A549 (cell line): Measurements from ENCODE around the gene SHANK2. TPM values are rescaled to one million over a fixed set of nuclear protein-coding genes. Genes with fewer than 3 reads are reported as not detected.

Experiments used
- ATAC-seq, 2 experiments: fragments of 200-7000 bp in 1 of 2; fragments of >200 bp in 1 of 2; cut with Nextera tagmentation in 1 of 2; cut with Tn5 transposase in 1 of 2; 3 replicates each; pipeline versions ENCODE4 v1.8.0 to v1.9.1; 2018 to 2020; ENCODE audit warnings: mild to moderate bottlenecking in 1 of 2, moderate library complexity in 1 of 2
- CTCF ChIA-PET: fragments of 300-600 bp; sonication (Branson Sonifier 250); formaldehyde crosslinking; extraction: SDS; loops from one replicate; lab custom pipeline; 2021; ENCODE audit warnings: antibody characterized with exemption, inconsistent platforms; lab: Yijun Ruan, JAX
- POLR2A ChIA-PET: fragments of 350-600 bp; formaldehyde crosslinking; extraction: SDS; loops from one replicate; lab custom pipeline; 2021; ENCODE audit warnings: antibody characterized with exemption, inconsistent platforms; lab: Yijun Ruan, JAX
- DNase-seq, 2 experiments: peaks; one replicate each; pipeline versions ENCODE4 v3.0.0 to v3.0.0-alpha.2; 2011 to 2016; ENCODE audit warnings: low read depth in 1 of 2, low spot score in 1 of 2
- FAIRE-seq: peaks from 2 replicates; lab custom pipeline; 2011; peaks lifted over from hg19 to GRCh38; lab: Jason Lieb, UNC
- H3K27ac ChIP-seq, 2 experiments: fragments of >200 bp; sonication (Bioruptor Twin); formaldehyde crosslinking; 3 replicates each; pipeline ENCODE4 v1.5.1; 2016 to 2017
- H3K4me1 ChIP-seq: fragments of >200 bp; sonication (Bioruptor Twin); formaldehyde crosslinking; 3 replicates; pipeline ENCODE4 v1.6.1; 2016
- H3K4me2 ChIP-seq: fragments of >200 bp; sonication (Bioruptor Twin); formaldehyde crosslinking; 3 replicates; pipeline ENCODE4 v1.6.1; 2016
- H3K4me3 ChIP-seq: fragments of >200 bp; sonication (Bioruptor Twin); formaldehyde crosslinking; 3 replicates; pipeline ENCODE4 v1.5.1; 2016
- H3K9me3 ChIP-seq: fragments of >200 bp; sonication (Bioruptor Twin); formaldehyde crosslinking; 3 replicates; pipeline ENCODE4 v1.6.1; 2016
- CBX2 ChIP-seq: fragments of 200-600 bp; sonication (generic); IDR thresholded peaks from 2 replicates; pipeline ENCODE4 v1.6.1; 2016; ENCODE audit warnings: low read depth, mild to moderate bottlenecking, borderline replicate concordance
- CBX8 ChIP-seq: fragments of 200-600 bp; sonication (generic); IDR thresholded peaks from 2 replicates; pipeline ENCODE4 v1.6.1; 2016
- CEBPB ChIP-seq, 2 experiments: fragments of >200 bp in 1 of 2; sonication (Bioruptor Twin) in 1 of 2; formaldehyde crosslinking in 1 of 2; IDR thresholded peaks; 2 replicates each; pipeline ENCODE4 v1.6.1; 2012 to 2016
- CHD4 ChIP-seq: fragments of 200-600 bp; sonication (generic); IDR thresholded peaks from 2 replicates; pipeline ENCODE4 v1.6.1; 2016; ENCODE audit warnings: antibody characterized with exemption, mild to moderate bottlenecking, borderline replicate concordance
- HEYL ChIP-seq: fragments of 250-450 bp; sonication (Bioruptor Pico); IDR thresholded peaks from 2 replicates; pipeline ENCODE4 v1.8.0; 2021; ENCODE audit warnings: mild to moderate bottlenecking, moderate library complexity
- HMGXB4 ChIP-seq: fragments of 250-450 bp; sonication (Bioruptor Pico); IDR thresholded peaks from 2 replicates; pipeline ENCODE4 v1.5.0; 2021; ENCODE audit warnings: mild to moderate bottlenecking, moderate library complexity, borderline replicate concordance
- MAFK ChIP-seq: fragments of 450-650 bp; IDR thresholded peaks from 2 replicates; pipeline ENCODE4 v1.6.1; 2014; ENCODE audit not compliant: partially characterized antibody
- NPAS2 ChIP-seq: fragments of 250-450 bp; sonication (Bioruptor Pico); IDR thresholded peaks from 2 replicates; pipeline ENCODE4 v1.8.0; 2022; ENCODE audit warnings: mild to moderate bottlenecking, moderate library complexity, borderline replicate concordance
- NR3C1 ChIP-seq: fragments of >200 bp; sonication (Bioruptor Twin); formaldehyde crosslinking; IDR thresholded peaks from 3 replicates; pipeline ENCODE4 v1.6.1; 2017
- RARB ChIP-seq: fragments of 250-450 bp; sonication (Bioruptor Pico); IDR thresholded peaks from 2 replicates; pipeline ENCODE4 v1.8.0; 2021; ENCODE audit warnings: mild to moderate bottlenecking, moderate library complexity
- RCOR1 ChIP-seq: fragments of 150-350 bp; IDR thresholded peaks from 2 replicates; pipeline ENCODE4 v1.6.1; 2014; ENCODE audit warnings: antibody characterized with exemption, low read length, low read depth
- RFX5 ChIP-seq: fragments of 450-650 bp; IDR thresholded peaks from 2 replicates; pipeline ENCODE4 v1.7.1; 2014; ENCODE audit warnings: antibody characterized with exemption, mild to moderate bottlenecking, moderate library complexity
- TFCP2L1 ChIP-seq: fragments of 250-450 bp; sonication (Bioruptor Pico); IDR thresholded peaks from 2 replicates; pipeline ENCODE4 v1.5.0; 2021; ENCODE audit warnings: mild to moderate bottlenecking
- ZC3H11A ChIP-seq: fragments of 450-650 bp; IDR thresholded peaks from 2 replicates; pipeline ENCODE4 v1.6.1; 2014; ENCODE audit warnings: antibody characterized with exemption, mild to moderate bottlenecking
- WGBS: methylation state at CpG from one replicate; pipeline ENCODE4 v1.1.6; 2017; ENCODE audit errors: missing lambda C conversion rate; 5-methylcytosine and 5-hydroxymethylcytosine counted together
- polyA plus RNA-seq, 4 experiments: library from polyadenylated mRNA; depleted of rRNA in 3 of 4; stranded (reverse); fragments of >200 nt; fragmentation: RNase III in 1 of 4; extraction: RNeasy Plus Mini Kit Qiagen cat#74134 plus additional on column Dnase treatment in 1 of 4; gene quantifications; 2 replicates in 3 of 4; 3 replicates in 1 of 4; pipeline ENCODE4 v1.2.3, GENCODE V29; 2011 to 2017
- TF ChIP-seq, protein P1 (sequence below): IDR thresholded peaks from 2 replicates; pipeline ENCODE4 v1.6.1; 2012
- TF ChIP-seq, protein P2 (sequence below): IDR thresholded peaks from 2 replicates; pipeline ENCODE4 v1.6.1; 2012
- TF ChIP-seq, protein P3 (sequence below): fragments of 450-650 bp; IDR thresholded peaks from 2 replicates; pipeline ENCODE4 v1.6.1; 2014; ENCODE audit warnings: antibody characterized with exemption

Gene SHANK2
- polyA plus RNA-seq, 2 of the 4 experiments (the other 2 are of a cell fraction) = 5.3 to 7.6 TPM

GRCh38 chr11:71267807-71268421, 15.5 kb upstream of the SHANK2 start:
- no peak for FAIRE-seq
- H3K4me1 ChIP-seq = peaks cover 27% of the 10 kb centered on the region
- POLR2A ChIA-PET = no interaction called here

DNA sequence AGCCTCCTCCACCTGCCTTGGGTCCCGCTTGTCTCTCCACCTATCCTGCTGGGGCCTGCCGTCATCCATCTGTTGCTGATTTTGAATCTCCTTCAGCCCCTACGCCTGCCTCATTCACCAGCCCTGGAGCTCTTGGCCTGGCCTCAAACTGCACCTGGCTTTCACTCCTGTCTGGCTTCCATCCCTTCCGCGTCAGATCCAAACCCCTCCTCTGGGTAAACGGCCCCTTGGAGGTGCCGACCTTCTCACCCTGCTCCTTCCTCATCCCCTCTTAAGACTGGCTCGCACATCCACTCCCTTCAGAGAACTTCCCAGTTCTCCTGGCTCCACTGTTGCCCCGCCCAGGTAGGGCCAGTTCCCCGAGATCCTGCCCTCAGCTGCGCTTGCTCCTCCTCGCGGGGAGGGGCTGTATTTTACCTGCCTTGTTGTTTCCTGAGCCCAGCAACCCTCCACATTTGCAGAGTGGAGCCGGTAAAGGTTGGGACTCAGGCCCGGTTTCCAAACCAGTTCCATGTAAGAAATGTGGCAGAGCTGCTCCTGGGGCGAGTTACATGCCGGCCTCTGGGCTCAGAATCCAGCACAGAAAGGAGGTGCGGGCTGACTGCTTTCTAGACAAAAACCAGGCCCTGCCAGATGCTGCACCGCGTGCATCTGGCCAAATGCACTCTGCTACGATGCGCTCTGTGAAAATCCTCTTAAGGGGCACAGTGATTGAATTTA, 13.9 kb upstream of the SHANK2 start:
- TF ChIP-seq HMGXB4 (CRISPR knock-in tag) (no peak), NR3C1 (no peak), HEYL (CRISPR knock-in tag) (no peak), CEBPB (IDR thresholded peaks at IDR 0.05) (no peak), CBX2 (no peak)
- TF ChIP-seq, protein P1, sequence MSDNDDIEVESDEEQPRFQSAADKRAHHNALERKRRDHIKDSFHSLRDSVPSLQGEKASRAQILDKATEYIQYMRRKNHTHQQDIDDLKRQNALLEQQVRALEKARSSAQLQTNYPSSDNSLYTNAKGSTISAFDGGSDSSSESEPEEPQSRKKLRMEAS = no peak
- TF ChIP-seq, protein P2, sequence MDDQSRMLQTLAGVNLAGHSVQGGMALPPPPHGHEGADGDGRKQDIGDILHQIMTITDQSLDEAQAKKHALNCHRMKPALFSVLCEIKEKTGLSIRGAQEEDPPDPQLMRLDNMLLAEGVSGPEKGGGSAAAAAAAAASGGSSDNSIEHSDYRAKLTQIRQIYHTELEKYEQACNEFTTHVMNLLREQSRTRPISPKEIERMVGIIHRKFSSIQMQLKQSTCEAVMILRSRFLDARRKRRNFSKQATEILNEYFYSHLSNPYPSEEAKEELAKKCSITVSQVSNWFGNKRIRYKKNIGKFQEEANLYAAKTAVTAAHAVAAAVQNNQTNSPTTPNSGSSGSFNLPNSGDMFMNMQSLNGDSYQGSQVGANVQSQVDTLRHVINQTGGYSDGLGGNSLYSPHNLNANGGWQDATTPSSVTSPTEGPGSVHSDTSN = no peak
- Histone ChIP-seq H3K4me2 (no peak overlapping the region), H3K27ac (0 out of 6 replicates have a peak overlapping the region, but pooled peaks of 1 of the 2 experiments have one; percentile 16), H3K9me3 (no peaks in the 10 kb centered on the region), H3K4me1 (peaks cover 27% of the 10 kb centered on the region), H3K4me3 (no peak overlapping the region)
- CTCF ChIA-PET = interaction anchor here (1.1 to 2.2 kb wide), 3 partner anchors 10 to 77 kb away, joined by 3 to 7 read pairs (median 4); no protein-coding TSS in a partner anchor
- POLR2A ChIA-PET = no interaction called here
- WGBS = 88% methylated on average over 22 of the region's 22 CpGs
- DNase-seq (no peak), ATAC-seq (no peak), FAIRE-seq (no peak)

More at GRCh38 chr11:71267807-71268421, 15.5 kb upstream of the SHANK2 start:
- Histone ChIP-seq H3K4me2 (no peak overlapping the region), H3K27ac (peak overlapping the region in 1 of 2 experiments; percentile 38; a peak in 1 of 6 replicates), H3K9me3 (peaks cover under 1% of the 10 kb centered on the region; the same call in 1 of the 3 replicates), H3K4me3 (no peak overlapping the region)
- WGBS = 76% methylated on average over 13 of the region's 15 CpGs
- TF ChIP-seq CHD4 (no peak), MAFK (no peak), ZC3H11A (no peak), RCOR1 (no peak), NPAS2 (CRISPR knock-in tag) (no peak), CBX8 (no peak), RFX5 (no peak)
- DNase-seq (no peak), ATAC-seq (no peak)
- CTCF ChIA-PET = interaction anchor here (1.7 to 2.2 kb wide), 2 partner anchors 8 to 16 kb away, joined by 4 to 10 read pairs; partner anchors contain the start of gene SHANK2

DNA sequence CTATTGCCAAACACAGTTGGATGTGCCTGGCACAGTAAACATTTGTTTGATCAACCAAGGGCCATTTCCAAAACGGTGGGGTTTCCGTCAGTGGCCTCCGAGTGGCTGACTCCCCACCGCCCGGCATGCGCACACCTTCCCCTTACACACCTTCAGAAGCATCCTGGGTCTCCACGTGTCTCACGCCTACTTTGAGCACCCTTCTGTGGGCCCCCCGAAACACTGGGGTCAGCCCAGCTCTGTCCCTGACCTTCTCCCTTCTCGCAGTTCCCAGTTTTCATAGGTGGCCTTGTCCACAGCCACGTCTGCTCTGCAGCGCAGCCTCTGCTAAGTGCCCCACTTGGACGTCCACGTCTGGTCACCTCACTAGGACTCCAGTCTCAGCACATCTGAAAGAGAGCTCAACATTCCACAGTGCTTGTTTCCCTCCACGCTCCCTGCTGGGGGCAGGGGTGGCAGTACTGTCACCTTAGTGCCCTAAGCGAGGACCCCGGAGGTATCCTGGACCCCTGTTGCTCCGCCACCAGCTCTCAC, 13.2 kb upstream of the SHANK2 start:
- 90% methylated on average over 18 of the region's 18 CpGs for WGBS
- no peak overlapping the region for H3K4me3 ChIP-seq
- DNase-seq (no peak), ATAC-seq (peak in 1 of 2 experiments; percentile 70; a peak in 3 of 6 replicates), FAIRE-seq (no peak)
- peaks cover 27% of the 10 kb centered on the region for H3K4me1 ChIP-seq
- TF ChIP-seq RARB (CRISPR knock-in tag) (no peak), TFCP2L1 (no peak), CEBPB (IDR thresholded peaks at IDR 0.05) (no peak)
- TF ChIP-seq, protein P2 = no peak
- TF ChIP-seq, protein P3, sequence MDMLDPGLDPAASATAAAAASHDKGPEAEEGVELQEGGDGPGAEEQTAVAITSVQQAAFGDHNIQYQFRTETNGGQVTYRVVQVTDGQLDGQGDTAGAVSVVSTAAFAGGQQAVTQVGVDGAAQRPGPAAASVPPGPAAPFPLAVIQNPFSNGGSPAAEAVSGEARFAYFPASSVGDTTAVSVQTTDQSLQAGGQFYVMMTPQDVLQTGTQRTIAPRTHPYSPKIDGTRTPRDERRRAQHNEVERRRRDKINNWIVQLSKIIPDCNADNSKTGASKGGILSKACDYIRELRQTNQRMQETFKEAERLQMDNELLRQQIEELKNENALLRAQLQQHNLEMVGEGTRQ = no peak
- no peak overlapping the region for H3K4me2 ChIP-seq
- no peaks in the 10 kb centered on the region for H3K9me3 ChIP-seq
- ChIA-PET CTCF (interaction anchor here (2.2 kb wide), 1 partner anchor 78 kb away, joined by 7 read pairs; no protein-coding TSS in a partner anchor), POLR2A (no interaction called here)
- H3K27ac ChIP-seq = 0 out of 6 replicates have a peak overlapping the region, but pooled peaks of 1 of the 2 experiments have one; percentile 16
